GM18505 (cell line): ENCODE measurements around the gene RPN2.

Source experiments
- ATAC-seq: cut with Tn5 transposase; IDR thresholded peaks from one replicate; pipeline ENCODE4 v1.9.1; 2021; ENCODE audit not compliant: unreplicated experiment
- POLR2A ChIP-seq: IDR thresholded peaks from 4 replicates; pipeline ENCODE4 v1.6.1; 2011; ENCODE audit warnings: borderline replicate concordance; ENCODE audit not compliant: insufficient read depth, insufficient read length; ENCODE audit errors: extremely low read depth

The RPN2 gene

DNA sequence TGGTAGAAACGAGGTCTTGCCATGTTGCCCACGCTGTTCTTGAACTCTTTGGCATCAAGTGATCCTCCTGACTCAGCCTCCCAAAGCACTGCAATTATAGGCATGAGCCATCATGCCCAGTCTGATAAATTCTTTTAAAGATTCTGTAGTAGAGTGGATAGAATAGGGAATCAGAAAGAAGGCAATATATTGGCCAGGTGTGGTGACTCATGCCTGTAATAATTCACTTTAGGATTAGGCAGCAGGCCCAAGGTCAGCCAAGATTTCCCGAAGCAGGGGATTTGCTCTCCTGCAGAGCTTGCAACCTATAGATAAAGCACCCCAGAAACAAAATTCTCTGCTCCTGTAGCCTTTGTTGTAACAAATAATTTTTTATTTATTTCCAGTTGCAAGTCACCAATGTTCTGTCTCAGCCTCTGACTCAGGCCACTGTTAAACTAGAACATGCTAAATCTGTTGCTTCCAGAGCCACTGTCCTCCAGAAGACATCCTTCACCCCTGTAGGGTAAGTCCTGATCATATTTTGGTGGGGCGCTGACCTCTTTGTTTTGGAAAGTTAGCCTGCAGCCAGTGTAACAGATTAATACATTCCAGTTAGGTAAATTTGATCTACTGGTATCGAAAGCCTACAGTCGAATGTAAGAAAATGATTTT is 30.7 kb downstream of the RPN2 start:
- no peak for ATAC-seq
- no peak for TF ChIP-seq POLR2A

DNA sequence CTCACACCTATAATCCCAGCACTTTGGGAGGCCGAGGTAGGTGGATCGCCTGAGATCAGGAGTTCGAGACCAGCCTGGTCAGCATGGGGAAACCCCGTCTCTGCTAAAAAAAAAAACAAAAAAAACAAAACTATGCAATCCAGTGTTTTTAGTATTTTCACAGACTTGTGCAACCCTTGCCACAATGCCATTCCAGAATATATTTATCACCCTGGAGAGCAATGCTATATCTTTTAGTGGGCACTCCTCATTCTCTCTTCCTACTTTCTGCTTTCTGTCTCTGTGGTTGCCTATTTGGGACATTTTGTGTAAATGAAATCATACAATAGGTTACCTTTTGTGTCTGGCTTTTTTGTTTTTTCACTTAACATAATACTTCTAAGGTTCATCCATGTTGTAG is 39.3 kb downstream of the RPN2 start:
- TF ChIP-seq POLR2A = no peak
- ATAC-seq = no peak

GRCh38 chr20:37218976-37219375 is 39.8 kb downstream of the RPN2 start:
- no peak for ATAC-seq
- TF ChIP-seq POLR2A = no peak

- no peak for TF ChIP-seq POLR2A
- no peak for ATAC-seq
Observed at GRCh38 chr20:37219751-37220668, 40.9 kb downstream of the RPN2 start.

DNA sequence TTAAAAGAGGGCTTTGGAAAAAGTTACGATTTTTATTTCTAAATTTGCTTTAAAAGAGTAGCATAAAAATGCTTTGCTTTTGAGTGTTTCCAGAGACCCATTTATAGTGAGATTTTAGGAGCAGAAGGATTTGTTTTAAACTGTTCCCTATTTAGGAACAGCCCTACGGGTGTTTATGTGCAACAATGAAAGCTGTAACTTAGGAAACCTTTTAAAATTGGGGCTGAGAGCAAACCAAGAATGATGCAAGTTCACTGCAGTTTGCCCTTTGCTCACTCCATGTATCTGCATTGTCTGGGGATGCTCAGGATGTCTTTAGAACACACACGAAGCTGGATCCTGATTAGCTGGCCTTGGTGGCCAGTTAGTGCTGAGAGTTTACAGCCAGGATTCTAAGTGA is 41.6 kb downstream of the RPN2 start:
- no peak for ATAC-seq
- TF ChIP-seq POLR2A = no peak

DNA sequence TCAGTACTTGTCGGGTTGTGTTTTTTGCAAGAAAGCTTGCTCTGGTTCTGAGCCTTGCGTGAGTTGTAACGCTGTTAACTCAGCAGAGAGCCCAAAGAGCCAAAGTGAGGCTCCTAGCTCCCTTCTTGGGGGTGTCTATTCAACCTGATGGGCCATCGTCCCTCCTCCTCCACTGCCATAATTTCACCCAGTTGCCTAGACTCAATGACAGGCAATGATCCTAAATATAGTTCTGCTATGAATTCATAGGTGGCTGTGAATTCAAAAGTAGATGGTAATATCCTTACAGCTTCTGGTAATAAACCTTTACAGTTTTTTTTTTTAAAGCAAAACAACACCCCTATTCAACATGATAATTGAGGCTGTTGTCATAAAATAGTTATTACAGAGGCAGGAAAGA is 43.0 kb downstream of the RPN2 start:
- no peak for TF ChIP-seq POLR2A
- ATAC-seq = no peak

- ATAC-seq = no peak
- TF ChIP-seq POLR2A = no peak
Observed at GRCh38 chr20:37223053-37223452, 43.9 kb downstream of the RPN2 start.

- ATAC-seq = no peak
- no peak for TF ChIP-seq POLR2A
Observed at GRCh38 chr20:37225146-37225545, 46.0 kb downstream of the RPN2 start.

DNA sequence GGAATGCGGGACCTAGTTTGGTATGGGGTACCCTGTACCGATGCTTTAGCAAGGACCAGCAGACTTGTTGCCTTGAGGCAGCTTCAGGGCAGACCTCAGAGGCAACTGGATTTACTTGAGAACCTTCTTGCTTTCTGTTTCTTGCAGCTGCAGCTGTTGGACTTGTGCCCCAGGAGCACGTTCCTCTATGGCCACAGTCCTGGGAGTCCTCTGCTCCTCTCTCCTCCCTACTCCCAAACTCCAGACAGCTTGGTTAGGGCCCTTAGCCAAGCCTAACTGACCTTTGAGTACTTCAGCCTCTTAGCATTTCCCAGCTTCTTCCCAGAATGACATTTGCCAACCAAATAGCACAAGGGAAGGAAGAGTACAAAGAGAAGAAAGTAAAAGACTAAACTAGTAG is 47.8 kb downstream of the RPN2 start:
- ATAC-seq = no peak
- no peak for TF ChIP-seq POLR2A

DNA sequence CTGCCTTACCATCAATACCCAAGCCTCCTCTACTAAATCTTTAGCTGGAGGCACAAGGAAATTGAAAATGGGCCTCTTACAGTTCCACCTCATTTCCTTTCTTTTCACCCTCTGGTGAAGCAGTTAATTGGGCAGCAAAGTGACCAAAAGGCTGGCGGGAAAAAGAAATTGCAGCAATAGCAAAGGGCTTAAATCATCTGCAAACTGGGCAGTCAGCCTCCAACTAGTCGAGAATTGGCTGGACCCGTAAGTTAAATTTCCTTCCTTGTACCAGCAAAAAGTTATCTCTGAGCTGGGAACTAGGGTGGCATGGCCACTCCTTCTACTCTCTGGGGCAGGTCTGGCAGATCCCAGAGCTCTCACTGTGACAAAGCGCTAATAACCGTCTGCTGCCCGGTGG is 49.0 kb downstream of the RPN2 start:
- TF ChIP-seq POLR2A = no peak

DNA sequence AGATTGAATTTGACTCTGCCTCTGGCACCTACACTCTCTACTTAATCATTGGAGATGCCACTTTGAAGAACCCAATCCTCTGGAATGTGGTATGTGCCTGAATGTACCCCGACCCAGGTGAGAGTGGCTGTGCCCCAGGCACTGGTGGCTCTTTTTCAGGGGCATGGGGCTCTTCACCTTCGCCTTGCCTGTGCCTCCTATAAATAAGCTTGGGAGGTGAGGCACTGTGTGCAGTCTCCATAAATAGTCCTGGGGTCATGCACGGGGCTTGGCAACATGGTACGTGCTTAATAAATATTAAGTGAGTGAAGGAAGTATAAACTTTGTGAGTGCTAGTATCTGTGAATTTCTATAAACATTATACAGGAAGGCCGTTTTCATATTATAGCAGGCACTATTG is 49.5 kb downstream of the RPN2 start:
- ATAC-seq = no peak
- TF ChIP-seq POLR2A = no peak

More for the DNA sequence above, 49.0 kb downstream of the RPN2 start:
- ATAC-seq = no peak

DNA sequence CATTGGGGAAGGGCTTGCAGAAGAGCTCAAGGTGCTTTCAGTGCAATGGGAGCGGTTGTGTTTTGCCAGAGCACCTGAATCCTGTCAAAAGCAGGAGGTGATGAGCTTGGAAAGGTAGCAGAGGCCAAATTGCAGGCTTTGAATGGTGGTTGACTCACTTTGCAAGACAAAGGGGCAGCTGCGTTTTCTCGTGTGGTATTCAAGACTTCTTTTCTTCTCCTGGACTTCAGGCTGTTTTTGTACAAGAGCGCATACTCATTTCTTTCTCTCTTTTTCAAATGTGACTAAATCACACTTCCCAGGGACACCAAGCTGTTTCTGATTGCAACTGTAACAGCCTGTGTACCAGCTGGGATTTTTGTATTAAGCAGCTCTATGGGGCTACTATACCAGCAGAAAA is 50.2 kb downstream of the RPN2 start:
- no peak for TF ChIP-seq POLR2A
- no peak for ATAC-seq

GRCh38 chr20:37230200-37230599 is 51.1 kb downstream of the RPN2 start:
- no peak for TF ChIP-seq POLR2A
- ATAC-seq = no peak
